CD4-positive, alpha-beta T cell treated with Interleukin-15 for 1 hour (primary cell): ENCODE data around the gene TANC2.
"Not testable (repeated sequence)": the region's sequence is repeated elsewhere in the genome, so short reads cannot be mapped to it uniquely, and the experiment has no call there.

Experiments used
- DNase-seq: peaks from one replicate; pipeline ENCODE4 v3.0.0-alpha.2; 2020

TANC2 gene

DNA sequence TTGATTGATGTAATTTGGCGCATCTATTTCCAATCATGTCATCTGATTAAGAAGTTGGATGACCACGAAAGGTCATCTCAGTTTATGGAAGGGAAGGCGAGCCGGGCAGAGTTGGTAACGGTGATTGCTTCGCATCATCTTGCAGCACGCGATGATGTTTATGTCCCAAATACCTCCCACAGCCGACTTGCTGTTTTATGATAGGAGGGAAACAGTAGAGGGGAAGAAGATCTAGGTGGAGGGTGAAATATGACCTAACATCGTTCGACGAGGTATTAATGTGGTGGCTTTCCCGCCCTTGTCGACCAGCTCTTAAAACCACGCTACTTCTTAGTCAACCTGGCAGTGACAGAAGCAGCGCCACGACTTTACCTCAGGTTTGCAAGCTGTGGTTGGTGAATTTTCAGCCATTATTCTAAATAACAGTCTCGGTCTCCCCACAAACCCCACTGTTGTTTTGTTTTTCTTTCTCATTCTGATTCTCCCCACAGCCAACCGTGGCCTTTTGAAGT is 805 bp upstream of the TANC2 start:
- peak; percentile 41 for DNase-seq

- no peak for DNase-seq
Measured at GRCh38 chr17:62966426-62967204, 580 bp downstream of the TANC2 start.

DNA sequence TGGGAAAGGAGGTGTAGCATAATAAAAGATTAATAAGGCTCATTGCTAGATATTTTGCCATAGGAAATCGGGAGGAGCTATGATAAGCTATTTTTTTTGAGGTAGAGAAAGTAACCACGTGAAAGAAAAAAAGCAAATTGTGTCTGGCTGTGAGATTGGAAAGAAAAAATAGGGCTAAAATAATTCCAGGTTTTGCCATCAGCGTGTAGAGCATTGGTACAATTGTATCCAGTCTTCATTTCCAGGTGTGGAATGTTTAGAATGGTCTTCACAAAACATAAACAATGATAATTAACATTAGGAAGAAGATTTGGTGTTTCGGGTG is 1.1 kb downstream of the TANC2 start:
- DNase-seq: no peak

DNA sequence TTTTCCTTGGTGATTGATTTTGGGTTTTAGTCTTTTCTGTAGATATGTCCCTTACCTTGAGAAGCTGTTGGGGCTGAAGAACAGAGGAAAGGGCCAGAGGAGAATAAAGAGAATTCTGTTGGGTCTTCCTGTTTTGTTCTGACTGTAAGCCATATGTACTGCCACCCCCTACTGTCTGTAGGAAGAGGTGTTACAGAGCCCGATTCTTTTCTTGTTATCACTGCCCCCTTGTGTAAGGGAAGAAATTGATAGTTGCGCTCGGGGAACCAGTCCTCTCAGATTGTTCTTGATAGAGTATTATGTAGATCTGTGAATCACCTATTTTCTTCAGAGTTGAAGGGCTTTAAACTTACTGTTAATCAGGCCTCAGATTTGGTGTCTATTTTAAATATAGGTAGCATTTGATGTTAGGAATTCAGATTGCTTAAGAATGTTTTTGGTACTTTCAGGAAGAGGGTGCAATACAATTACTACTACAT is 2.4 kb downstream of the TANC2 start:
- DNase-seq: peak; percentile 65

- no peak for DNase-seq
Measured at GRCh38 chr17:62970610-62971009, 4.6 kb downstream of the TANC2 start.

DNA sequence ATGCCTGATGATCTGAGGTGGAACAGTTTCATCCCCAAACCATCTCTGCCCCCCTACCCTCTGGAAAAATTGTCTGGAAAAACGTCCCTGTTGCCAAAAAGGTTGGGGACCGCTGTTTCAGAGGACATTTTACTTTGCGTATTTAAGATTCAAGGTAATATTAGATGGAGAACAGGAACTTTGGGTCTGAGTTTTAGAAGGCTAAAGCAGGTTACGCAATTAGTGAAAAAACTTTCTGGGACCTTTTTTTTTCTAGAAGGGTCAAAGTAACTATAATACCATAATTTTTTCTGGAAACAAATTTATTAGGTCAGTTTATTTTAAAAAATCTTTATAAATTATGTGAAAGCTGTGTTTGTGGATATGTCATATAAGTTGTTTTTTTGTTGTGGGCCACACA is 5.8 kb downstream of the TANC2 start:
- DNase-seq: no peak

DNA sequence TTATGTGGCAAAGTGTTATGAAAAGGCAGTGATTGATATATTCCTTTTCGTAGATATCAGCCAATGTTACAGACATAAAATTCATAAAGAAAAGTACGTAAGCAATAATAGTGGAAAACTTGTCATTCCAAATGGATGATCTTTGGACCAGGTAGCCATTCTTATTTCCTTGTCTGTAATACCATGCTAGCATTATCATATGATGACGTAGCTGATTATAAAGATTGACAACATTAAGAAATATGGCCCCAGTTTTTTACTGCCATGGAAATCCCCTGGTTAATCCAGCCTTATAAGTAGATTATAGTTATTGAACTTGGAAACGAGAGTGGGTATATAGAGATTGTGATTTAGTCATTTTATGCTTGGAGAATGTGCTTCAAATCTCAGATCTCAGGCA is 8.8 kb downstream of the TANC2 start:
- DNase-seq: no peak

DNA sequence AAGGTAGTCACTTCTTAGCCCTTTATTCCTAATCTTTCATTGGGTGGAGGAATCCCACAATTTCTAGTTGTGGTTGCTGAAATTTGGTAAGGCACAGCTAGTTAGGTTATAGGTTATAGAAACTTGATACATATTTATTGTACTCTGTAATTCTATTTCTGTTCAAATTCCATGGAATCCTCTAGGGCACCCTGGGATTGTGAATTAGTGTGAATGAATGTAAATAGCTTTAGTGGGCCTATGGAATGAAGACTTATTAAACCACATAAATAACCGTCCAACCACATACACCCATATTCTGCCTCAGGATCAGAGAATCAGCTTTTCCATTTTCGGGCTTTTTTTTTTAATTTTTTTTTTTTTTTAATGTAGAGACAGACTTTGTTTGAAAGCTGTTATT is 9.2 kb downstream of the TANC2 start:
- DNase-seq: no peak

DNA sequence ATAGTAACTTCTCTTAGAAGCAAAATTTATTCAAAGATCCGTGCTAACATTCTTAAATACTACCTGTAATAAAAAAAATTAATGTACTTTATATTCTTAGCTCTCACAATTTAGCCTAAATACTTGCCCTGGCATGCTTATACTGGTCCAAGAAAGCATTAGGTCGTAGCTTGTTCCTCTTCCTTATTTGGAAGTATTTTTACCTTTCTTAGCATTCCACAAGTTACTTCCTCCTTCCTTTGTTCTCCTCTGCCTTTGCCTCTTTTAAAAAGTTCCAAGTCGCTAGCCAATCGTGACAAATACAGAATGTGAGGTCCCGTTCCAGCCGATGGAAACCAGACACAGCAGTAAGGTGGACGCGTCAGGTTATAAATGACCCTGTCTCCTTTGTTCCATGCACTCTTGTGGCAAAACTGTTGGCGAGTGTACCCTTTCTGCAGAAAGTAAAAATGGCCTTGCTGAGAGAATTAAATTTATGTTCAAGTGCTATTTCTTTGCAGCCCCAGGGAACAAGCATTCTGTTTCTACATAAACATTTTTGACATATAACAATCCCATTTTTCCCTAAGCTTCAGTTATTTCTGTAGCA is 10.7 kb downstream of the TANC2 start:
- DNase-seq: not testable (repeated sequence)

DNA sequence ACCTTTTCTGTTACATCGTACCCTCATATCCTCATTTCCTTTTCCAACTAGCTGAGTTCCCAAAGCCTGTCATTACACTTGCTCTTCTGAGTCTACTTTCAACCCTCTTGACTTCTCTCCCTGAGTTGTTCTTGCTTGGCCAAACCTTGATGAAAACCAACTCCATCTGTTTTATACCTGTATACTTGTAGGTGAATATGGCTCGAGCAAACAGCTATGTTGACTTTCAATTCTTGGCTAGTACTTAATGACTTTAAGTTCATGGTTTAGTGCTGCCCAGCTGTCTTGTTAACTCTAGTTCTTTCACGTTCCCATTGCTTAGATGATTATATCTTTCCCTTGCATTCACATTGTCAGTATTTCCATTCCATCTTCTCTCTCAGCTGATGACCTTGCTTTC is 14.8 kb downstream of the TANC2 start:
- DNase-seq: no peak

GRCh38 chr17:62981933-62982332 is 15.9 kb downstream of the TANC2 start:
- DNase-seq: no peak

GRCh38 chr17:62984801-62985200 is 18.8 kb downstream of the TANC2 start:
- no peak for DNase-seq

- DNase-seq: no peak
Measured at GRCh38 chr17:62986549-62986948, 20.5 kb downstream of the TANC2 start.

- DNase-seq: no peak
Measured at GRCh38 chr17:62987136-62987535, 21.1 kb downstream of the TANC2 start.

- no peak for DNase-seq
Measured at GRCh38 chr17:62989501-62989900, 23.5 kb downstream of the TANC2 start.

DNA sequence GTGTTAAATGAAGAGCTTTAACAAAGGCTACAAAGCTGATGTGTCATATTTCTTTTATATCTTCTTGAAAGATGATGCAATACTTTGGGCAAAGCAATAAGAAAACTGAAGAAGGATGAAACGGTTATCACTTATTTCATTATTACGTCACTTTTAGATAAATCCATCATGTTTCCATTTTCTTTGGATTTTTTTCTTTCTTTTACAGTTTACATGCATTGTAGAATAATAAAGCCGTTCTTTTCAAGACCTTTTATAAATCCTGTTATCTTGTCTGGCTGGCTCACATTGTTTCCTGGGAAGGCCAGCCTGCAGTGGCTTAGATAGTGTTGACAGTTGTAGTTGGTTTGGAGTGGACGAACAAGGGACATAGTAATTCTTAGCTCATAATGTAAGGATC is 28.9 kb downstream of the TANC2 start:
- DNase-seq: no peak

GRCh38 chr17:62995377-62995885 is 29.4 kb downstream of the TANC2 start:
- peak; percentile 37 for DNase-seq

- DNase-seq: no peak
Measured at GRCh38 chr17:62996221-62996620, 30.2 kb downstream of the TANC2 start.

GRCh38 chr17:62998166-62998565 is 32.1 kb downstream of the TANC2 start:
- no peak for DNase-seq

GRCh38 chr17:62998665-62999393 is 32.8 kb downstream of the TANC2 start:
- DNase-seq: no peak

- no peak for DNase-seq
Measured at GRCh38 chr17:62999736-63000135, 33.7 kb downstream of the TANC2 start.

DNA sequence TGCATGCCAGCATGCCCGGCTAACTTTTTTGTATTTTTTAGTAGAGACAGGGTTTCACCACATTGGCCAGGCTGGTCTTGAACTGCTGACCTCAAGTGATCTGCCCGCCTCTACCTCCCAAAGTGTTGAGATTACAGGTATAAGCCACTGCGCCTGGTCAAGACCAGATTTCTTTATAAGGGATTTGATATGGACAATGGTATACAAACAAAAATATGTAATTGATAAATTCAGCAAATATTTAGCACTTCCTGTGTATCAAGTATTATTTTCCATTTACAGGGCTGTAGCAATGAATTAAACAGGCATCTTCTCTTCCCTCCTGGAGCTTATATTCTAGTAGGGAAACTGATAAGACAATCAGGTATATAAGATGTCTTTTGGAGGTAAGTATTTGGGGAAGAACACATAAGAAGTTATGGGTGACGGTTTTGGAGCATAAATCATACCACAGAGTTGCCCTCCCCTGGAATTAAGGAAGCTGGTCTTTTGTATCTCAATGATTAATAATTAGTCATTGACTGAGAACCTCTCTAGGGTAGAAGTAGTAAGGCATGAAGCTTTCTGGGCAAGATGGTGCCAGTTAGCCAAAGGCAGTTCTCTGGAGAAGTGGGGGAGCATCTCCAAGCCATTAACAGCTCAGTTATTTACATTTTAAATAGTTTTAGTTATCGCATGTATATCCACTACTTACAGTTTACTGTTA is 35.8 kb downstream of the TANC2 start:
- no peak for DNase-seq

DNA sequence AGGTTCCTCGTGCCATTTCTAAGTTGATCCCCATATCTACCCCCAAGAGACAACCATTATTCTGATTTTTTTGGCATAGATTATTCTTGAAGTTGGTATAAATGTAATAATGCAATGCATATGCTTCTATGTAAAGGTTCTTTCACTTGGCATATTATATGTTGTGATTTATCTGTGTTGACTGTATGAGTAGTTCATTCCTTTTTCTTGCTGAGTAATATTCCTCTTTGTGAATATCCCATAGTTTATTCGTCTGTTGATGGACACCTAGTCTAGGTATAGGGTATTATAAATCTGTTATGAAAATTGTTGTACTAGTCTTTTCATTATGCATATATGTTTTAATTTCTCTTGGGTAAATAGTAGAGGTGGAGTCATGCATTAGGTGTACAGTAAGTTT is 36.6 kb downstream of the TANC2 start:
- DNase-seq: no peak
